ENCODE measurements around the gene PLXDC2.

DNA sequence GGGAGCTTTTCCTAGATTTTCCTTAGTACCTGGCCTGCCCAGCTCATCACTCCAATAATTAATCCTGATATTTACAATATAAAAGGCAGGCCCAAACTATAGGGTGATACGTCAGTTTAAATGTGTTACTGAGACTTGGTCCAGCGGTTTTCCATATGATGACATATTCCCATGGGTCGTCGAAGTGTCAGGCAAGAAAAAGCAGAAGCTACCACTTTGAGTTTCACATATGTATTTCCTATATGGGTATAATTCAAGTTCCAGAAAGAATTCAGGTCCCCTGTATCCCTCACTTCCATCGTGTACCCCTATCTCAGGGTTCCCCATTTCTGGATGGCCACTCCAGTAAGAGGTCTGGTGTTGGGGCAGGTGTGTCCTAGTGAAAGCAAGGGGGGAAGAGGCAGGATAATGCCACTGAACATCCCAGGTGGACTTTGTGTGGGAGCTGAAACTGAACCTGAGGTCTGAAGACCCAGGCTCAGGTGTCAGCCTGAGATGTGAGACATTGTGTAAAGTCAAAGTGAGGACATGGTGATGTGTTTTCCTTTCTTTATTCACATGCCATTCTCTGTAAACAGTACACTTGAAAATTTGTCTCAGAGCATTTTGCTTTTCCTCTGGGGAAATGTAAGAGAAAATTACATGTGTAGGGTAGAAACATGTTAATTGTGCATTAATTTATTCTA lies 167.8 kb downstream of the PLXDC2 start:
- TF ChIP-seq, protein P1, sequence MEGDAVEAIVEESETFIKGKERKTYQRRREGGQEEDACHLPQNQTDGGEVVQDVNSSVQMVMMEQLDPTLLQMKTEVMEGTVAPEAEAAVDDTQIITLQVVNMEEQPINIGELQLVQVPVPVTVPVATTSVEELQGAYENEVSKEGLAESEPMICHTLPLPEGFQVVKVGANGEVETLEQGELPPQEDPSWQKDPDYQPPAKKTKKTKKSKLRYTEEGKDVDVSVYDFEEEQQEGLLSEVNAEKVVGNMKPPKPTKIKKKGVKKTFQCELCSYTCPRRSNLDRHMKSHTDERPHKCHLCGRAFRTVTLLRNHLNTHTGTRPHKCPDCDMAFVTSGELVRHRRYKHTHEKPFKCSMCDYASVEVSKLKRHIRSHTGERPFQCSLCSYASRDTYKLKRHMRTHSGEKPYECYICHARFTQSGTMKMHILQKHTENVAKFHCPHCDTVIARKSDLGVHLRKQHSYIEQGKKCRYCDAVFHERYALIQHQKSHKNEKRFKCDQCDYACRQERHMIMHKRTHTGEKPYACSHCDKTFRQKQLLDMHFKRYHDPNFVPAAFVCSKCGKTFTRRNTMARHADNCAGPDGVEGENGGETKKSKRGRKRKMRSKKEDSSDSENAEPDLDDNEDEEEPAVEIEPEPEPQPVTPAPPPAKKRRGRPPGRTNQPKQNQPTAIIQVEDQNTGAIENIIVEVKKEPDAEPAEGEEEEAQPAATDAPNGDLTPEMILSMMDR (IDR thresholded peaks at IDR 0.05), result no peak
- TF ChIP-seq POLR2A (IDR thresholded peaks at IDR 0.05), result no peak
